ENCODE results near the gene CYP27A1. TPM values are rescaled to one million over a fixed set of nuclear protein-coding genes. Genes with fewer than 3 reads are reported as not detected.

The CYP27A1 gene
- total RNA-seq, 1 donor from 2014 or later, result 6.7 TPM

GRCh38 chr2:218815244-218815637 lies 33.3 kb downstream of the CYP27A1 start:
- Histone ChIP-seq H3K4me1 (no peaks in the 10 kb centered on the region), H3K27me3 (ENCODE audit: low read depth) (no peaks in the 10 kb centered on the region), H3K9me3 (replicated peaks) (no peaks in the 10 kb centered on the region), H3K36me3 (peaks cover 53% of the 10 kb centered on the region), H3K4me3 (no peak overlapping the region), H3K27ac (replicated peaks) (no peak overlapping the region)
- TF ChIP-seq CTCF (IDR thresholded peaks at IDR 0.05; ENCODE audit: borderline replicate concordance), result no peak
- DNase-seq, result no peak
- intact Hi-C loops (cut with micrococcal nuclease), result no loop called here

- intact Hi-C loops (cut with micrococcal nuclease), result no loop called here
- Histone ChIP-seq H3K9me3 (replicated peaks) (no peaks in the 10 kb centered on the region), H3K27me3 (ENCODE audit: low read depth) (no peaks in the 10 kb centered on the region), H3K4me1 (no peaks in the 10 kb centered on the region), H3K36me3 (peaks cover 53% of the 10 kb centered on the region), H3K4me3 (no peak overlapping the region), H3K27ac (replicated peaks) (no peak overlapping the region)
- no peak for DNase-seq
- no peak for TF ChIP-seq CTCF (IDR thresholded peaks at IDR 0.05; ENCODE audit: borderline replicate concordance)
These were observed 33.7 kb downstream of the CYP27A1 start for GRCh38 chr2:218815649-218816048.

- no peak overlapping the region for H3K27ac ChIP-seq (replicated peaks)
- H3K27me3 ChIP-seq (ENCODE audit: low read depth), result no peaks in the 10 kb centered on the region
- no peak for DNase-seq
- intact Hi-C loops (cut with micrococcal nuclease), result no loop called here
- no peaks in the 10 kb centered on the region for H3K4me1 ChIP-seq
- no peaks in the 10 kb centered on the region for H3K9me3 ChIP-seq (replicated peaks)
- TF ChIP-seq CTCF (IDR thresholded peaks at IDR 0.05; ENCODE audit: borderline replicate concordance), result no peak
- H3K4me3 ChIP-seq, result no peak overlapping the region
- peaks cover 53% of the 10 kb centered on the region for H3K36me3 ChIP-seq
These were observed 34.6 kb downstream of the CYP27A1 start for GRCh38 chr2:218816561-218817011.

- TF ChIP-seq CTCF (IDR thresholded peaks at IDR 0.05; ENCODE audit: borderline replicate concordance), result no peak
- H3K4me3 ChIP-seq, result no peak overlapping the region
- no peaks in the 10 kb centered on the region for H3K9me3 ChIP-seq (replicated peaks)
- H3K4me1 ChIP-seq, result no peaks in the 10 kb centered on the region
- H3K27me3 ChIP-seq (ENCODE audit: low read depth), result no peaks in the 10 kb centered on the region
- intact Hi-C loops (cut with micrococcal nuclease), result no loop called here
- peaks cover 33% of the 10 kb centered on the region for H3K36me3 ChIP-seq
- no peak for DNase-seq
- no peak overlapping the region for H3K27ac ChIP-seq (replicated peaks)
These were observed 37.1 kb downstream of the CYP27A1 start for GRCh38 chr2:218819093-218819492.

GRCh38 chr2:218820746-218821369 lies 38.9 kb downstream of the CYP27A1 start:
- intact Hi-C loops (cut with micrococcal nuclease), result no loop called here
- no peak overlapping the region for H3K27ac ChIP-seq (replicated peaks)
- peaks cover 17% of the 10 kb centered on the region for H3K36me3 ChIP-seq

More at GRCh38 chr2:218820746-218821369, 38.9 kb downstream of the CYP27A1 start:
- TF ChIP-seq CTCF (IDR thresholded peaks at IDR 0.05; ENCODE audit: borderline replicate concordance), result no peak
- no peak for DNase-seq
- no peak overlapping the region for H3K4me3 ChIP-seq
- no peaks in the 10 kb centered on the region for H3K27me3 ChIP-seq (ENCODE audit: low read depth)
- H3K4me1 ChIP-seq, result no peaks in the 10 kb centered on the region
- no peaks in the 10 kb centered on the region for H3K9me3 ChIP-seq (replicated peaks)
